Measurements from ENCODE around the gene WWOX.

The WWOX gene

DNA sequence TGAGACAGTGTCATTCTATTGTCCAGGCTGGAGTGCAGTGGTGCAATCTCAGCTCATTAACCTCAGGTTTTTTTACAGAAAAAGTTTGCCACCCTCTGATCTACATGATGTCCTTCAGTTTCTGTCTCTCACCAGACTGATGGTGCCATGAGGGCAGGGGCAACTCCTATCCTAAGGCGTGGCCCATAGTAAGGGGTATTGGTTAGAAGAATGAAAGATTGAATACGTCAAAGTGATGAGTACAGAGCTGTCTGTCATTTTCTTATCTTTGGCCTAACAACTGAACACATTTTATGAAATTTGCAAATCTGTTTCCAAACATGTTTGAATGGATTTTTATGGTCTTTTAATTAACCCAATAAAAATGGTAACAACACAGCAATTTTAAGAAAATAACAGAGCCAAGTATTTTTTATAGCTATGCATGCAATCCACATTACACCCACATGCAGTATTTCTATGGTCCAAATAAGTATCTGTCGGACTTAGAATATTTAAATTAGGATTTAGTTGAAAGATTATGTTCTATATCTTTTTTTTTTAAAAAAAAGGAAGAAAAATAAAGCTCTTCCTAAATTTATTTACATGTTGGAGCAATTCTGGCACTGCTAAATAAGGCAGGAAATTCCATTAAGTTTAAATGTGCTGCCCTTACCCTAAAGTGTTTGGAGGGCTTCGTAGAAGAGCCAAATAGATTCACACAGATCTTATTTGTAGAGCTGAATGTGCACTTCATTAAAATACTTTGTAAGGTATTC, 192.8 kb downstream of the WWOX start:
- Mint-ChIP-seq H3K4me1 (no peaks in the 10 kb centered on the region), H3K27me3 (no peaks in the 10 kb centered on the region), H3K27ac (no peak overlapping the region), H3K36me3 (peaks cover 9% of the 10 kb centered on the region), H3K9me3 (no peaks in the 10 kb centered on the region), H3K4me3 (no peak overlapping the region)

DNA sequence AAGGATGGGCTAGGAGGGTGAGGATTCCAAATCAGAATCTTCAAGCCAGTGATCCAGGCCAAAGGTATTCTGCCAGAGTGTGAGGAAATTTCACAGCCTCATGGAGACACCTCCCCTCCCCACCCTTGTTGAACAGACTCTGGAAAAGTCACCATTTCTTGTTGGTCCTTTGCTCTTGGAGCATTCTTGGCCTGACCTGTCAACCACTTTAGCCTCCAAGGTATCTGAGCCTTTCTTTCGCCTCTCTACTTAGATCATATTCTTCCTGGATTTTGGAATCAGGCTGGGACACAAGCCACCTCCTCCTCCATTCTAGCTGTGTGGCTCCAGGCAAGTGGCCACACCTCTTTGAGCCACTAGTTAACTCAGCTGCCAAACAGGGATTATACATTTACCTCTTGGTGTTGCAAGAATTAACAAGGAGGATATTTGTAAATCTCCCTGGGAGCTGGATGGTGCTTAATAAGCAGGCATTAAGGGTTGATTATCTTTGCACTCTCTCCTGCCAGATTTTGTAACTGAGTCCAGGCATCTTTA, 193.5 kb downstream of the WWOX start:
- Mint-ChIP-seq H3K27me3 (no peaks in the 10 kb centered on the region), H3K9me3 (no peaks in the 10 kb centered on the region), H3K36me3 (peaks cover 9% of the 10 kb centered on the region), H3K4me3 (no peak overlapping the region), H3K4me1 (no peaks in the 10 kb centered on the region), H3K27ac (no peak overlapping the region)

DNA sequence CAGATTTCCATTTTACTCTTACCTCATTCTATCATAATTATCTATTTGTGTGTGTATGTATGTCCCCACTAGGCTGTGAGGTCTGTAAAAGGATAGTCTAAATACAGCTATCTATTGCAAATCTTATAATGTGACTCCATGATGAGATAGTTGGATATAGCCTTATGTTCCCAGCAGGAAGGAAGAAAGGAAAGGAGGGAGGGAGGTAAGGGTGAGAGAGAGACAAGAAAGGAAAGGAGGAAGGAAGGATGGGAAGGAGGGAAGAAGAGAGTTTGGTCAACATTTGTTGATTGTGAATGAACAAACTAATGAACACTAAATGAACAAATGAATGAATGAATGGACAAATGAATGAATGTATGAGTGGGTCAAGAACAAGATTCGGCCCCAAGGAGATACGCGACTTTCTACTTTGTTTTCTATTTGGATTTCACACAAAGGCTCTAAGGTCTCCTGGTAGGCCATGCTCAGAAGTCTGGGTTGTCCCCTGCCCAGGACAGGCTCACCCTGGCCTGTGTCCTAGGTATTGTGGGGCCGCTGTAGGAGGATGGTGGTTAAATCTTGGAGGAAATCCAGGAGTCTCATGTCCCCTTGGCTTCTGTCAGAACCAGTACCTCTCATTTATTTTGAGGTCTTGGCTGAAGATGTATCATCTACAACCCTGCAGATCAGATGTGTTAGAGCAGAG, 195.2 kb downstream of the WWOX start:
- Mint-ChIP-seq H3K27ac (no peak overlapping the region), H3K4me3 (no peak overlapping the region), H3K27me3 (no peaks in the 10 kb centered on the region), H3K36me3 (peaks cover 9% of the 10 kb centered on the region), H3K4me1 (no peaks in the 10 kb centered on the region), H3K9me3 (no peaks in the 10 kb centered on the region)

DNA sequence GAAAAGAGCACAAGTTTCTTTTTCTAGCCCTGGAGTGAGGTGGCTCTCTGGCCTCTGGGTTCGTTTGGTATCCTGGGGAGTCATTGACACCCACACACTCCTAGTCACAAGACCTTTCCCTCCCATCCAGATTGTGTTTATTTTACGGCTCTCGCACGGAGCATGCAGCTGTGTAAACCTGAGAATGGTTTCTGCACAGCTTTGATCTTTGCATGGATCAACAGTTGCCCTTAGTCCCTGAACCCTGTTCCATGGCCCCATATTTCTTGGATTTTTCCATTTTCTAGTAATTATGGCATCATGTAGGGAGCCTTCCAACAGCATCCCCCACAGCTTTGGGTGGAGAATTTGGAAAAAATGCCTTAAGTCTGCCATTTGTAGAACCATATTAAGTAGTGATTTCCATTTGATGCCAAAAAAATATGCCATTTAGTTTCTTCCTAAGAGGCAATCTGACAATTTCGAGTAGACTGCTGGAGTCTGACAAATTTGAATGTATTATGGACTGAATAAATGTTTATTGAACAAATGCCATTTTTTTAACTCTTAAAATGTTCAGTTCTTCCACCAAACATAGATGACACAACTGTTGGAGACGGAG, 197.7 kb downstream of the WWOX start:
- Mint-ChIP-seq H3K9me3 (no peaks in the 10 kb centered on the region), H3K4me1 (no peaks in the 10 kb centered on the region), H3K27me3 (no peaks in the 10 kb centered on the region), H3K4me3 (no peak overlapping the region), H3K36me3 (peaks cover 9% of the 10 kb centered on the region), H3K27ac (no peak overlapping the region)

DNA sequence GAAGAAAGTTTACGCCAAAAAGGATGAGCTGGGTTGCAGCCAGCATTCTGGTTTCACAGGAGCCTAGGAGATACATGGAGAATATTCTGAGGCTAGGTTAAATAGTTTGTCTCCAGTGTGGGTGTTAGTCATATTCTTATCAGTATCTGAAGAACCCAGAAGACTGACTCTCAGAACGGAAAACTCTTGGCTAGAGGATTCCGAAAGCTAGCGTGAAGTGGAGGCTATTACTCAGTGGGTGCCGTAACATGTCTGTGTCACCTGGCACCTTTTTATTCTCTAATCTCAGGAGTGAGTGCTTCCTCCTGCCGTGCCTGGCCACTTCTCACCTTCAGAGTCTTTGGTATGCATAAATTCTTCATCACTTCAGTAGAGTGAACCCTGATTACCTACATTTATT, 199.5 kb downstream of the WWOX start:
- Mint-ChIP-seq H3K27me3 (no peaks in the 10 kb centered on the region), H3K36me3 (peaks cover 4% of the 10 kb centered on the region), H3K4me1 (no peaks in the 10 kb centered on the region), H3K27ac (no peak overlapping the region), H3K4me3 (no peak overlapping the region), H3K9me3 (no peaks in the 10 kb centered on the region)

DNA sequence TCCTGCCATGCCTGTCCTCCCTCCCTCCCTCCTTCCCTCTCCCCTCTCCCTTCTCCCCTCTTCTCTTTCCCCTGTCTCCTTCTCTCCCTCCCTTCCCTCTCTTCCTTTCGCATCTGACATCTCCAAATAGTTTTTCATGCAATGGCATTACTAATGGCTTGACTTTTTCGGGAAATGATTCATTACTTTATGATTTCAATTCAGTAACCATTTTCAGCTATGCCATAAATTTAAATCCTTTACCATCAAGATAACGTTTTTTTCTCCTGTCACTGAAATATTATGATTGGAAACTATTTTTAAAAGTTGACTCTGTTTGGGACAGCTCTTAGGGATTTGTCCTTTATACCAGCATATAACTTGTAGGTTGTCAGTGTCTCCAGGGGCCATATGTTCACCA, 201.0 kb downstream of the WWOX start:
- Mint-ChIP-seq H3K27me3 (no peaks in the 10 kb centered on the region), H3K36me3 (peaks cover 2% of the 10 kb centered on the region), H3K4me3 (no peak overlapping the region), H3K27ac (no peak overlapping the region), H3K9me3 (no peaks in the 10 kb centered on the region), H3K4me1 (no peaks in the 10 kb centered on the region)

DNA sequence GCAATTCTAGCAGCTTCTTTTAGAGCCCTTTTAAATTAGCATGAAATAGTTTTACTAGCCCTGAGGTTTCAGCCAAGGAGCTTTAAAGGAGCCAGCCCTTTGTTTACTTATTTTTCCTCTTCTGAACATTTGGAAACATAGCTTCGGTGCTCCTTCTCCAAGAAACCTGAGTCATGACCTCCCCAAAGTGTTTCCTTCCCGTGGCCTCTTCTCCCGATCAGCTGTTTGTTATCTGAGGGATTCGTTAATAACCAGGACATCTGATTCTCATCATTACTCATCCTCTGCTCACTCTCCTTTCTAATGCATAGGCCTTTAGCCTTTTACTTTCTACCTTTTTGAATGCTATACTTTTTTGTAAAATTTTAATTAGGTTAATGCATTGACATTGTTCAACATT, 204.5 kb downstream of the WWOX start:
- Mint-ChIP-seq H3K36me3 (peaks cover 2% of the 10 kb centered on the region), H3K4me3 (no peak overlapping the region), H3K4me1 (no peaks in the 10 kb centered on the region), H3K9me3 (no peaks in the 10 kb centered on the region), H3K27me3 (no peaks in the 10 kb centered on the region), H3K27ac (no peak overlapping the region)

DNA sequence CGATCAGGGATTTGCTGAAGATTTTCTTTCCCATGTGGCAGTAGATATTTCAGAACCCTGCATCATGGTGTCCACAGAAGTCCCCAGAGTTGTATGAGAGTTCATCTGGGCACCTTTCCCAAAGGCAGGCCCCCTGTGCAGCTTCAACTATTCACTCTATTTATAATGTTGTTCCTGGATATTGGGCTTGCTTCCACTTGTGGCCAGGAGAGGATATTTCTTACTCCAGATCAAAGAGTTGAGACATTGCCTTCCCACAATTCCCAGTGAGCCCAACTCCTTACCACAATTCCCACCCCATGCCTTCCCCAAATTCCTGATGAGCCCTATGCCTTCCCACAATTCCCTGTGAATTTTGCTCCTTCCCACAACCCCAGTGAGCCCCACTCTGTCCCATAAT, 206.9 kb downstream of the WWOX start:
- Mint-ChIP-seq H3K36me3 (peaks cover 4% of the 10 kb centered on the region), H3K4me3 (no peak overlapping the region), H3K9me3 (no peaks in the 10 kb centered on the region)

DNA sequence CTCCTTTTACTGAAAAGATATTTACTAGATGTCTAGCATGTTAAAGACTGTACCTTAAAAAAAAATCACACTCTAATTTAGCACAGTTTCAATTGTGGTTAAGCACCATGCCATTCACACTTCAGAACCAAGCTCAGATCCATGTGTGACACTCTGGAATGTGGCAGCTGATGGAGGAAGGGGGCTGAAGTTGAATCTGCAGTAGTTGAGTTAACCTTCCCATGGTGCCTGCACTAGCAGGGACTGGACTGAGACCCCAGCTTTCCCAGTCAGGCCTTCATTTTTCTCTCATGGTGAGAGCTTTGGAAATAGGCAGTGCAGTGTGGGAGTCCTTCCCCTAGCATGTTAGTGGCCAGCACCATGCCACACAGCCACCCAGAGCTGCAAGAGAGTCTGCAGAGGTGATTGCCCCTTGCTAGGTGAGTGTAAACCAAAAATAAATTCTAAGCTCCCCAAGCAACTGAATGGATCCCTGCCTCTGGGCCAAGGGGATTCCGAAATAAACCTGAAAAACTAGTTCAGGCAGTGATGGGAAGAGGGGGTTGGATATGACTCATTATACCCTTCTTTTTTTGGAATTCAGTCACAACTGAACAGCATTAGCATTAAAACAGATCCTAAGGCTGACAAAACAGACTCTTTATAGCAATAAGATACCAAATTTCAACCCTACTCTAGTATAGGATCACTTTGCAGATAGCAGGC, 208.5 kb downstream of the WWOX start:
- Mint-ChIP-seq H3K4me3 (no peak overlapping the region), H3K27ac (no peak overlapping the region), H3K4me1 (peaks cover 12% of the 10 kb centered on the region), H3K27me3 (no peaks in the 10 kb centered on the region), H3K36me3 (peaks cover 4% of the 10 kb centered on the region), H3K9me3 (no peaks in the 10 kb centered on the region)

More for the DNA sequence above, 206.9 kb downstream of the WWOX start:
- Mint-ChIP-seq H3K27ac (no peak overlapping the region), H3K27me3 (no peaks in the 10 kb centered on the region), H3K4me1 (peaks cover 12% of the 10 kb centered on the region)

DNA sequence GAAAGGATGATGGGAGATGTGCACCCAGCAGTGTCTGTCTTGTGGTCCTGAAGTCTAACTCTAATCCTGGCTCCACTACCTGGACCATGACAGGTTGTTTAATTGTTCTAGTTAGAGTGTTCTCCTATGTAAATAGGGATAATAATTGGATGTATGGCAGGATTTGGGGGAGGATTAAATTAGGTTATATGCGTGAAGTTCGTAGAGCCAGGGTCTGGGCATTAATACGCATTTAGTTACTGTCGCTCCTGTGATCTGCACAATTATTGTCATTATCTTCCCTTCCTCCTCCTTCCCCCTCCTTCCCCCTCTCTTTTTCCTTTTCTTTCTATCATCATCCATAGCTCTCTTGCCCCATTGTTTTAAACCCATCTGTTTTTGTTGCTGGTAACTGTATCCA, 210.3 kb downstream of the WWOX start:
- H3K27ac Mint-ChIP-seq, result no peak overlapping the region
- H3K4me1 Mint-ChIP-seq, result peaks cover 12% of the 10 kb centered on the region
- H3K36me3 Mint-ChIP-seq, result peaks cover 7% of the 10 kb centered on the region
- no peak overlapping the region for H3K4me3 Mint-ChIP-seq
- H3K9me3 Mint-ChIP-seq, result no peaks in the 10 kb centered on the region
- no peaks in the 10 kb centered on the region for H3K27me3 Mint-ChIP-seq

DNA sequence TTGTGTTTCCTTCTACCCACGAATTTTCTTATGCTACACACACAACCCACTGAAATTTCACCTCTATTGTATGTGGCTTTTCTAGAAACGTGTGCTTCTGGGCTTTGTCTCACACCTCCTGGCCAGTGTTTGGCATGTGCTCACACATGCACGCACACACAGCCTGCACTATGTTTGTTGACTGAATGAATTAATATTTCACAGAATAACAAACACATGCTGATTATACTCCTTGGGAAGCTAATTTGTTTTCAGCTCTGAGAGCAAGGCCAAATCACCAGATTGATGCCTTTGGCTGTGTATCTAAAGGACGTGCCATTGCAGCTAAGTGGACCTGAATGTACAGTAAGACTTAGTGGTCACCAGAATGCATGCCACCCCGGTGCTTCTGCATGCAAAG, 210.7 kb downstream of the WWOX start:
- no peaks in the 10 kb centered on the region for H3K9me3 Mint-ChIP-seq
- no peak overlapping the region for H3K4me3 Mint-ChIP-seq
- H3K27me3 Mint-ChIP-seq, result no peaks in the 10 kb centered on the region
- no peak overlapping the region for H3K27ac Mint-ChIP-seq
- peaks cover 5% of the 10 kb centered on the region for H3K36me3 Mint-ChIP-seq
- peaks cover 12% of the 10 kb centered on the region for H3K4me1 Mint-ChIP-seq

DNA sequence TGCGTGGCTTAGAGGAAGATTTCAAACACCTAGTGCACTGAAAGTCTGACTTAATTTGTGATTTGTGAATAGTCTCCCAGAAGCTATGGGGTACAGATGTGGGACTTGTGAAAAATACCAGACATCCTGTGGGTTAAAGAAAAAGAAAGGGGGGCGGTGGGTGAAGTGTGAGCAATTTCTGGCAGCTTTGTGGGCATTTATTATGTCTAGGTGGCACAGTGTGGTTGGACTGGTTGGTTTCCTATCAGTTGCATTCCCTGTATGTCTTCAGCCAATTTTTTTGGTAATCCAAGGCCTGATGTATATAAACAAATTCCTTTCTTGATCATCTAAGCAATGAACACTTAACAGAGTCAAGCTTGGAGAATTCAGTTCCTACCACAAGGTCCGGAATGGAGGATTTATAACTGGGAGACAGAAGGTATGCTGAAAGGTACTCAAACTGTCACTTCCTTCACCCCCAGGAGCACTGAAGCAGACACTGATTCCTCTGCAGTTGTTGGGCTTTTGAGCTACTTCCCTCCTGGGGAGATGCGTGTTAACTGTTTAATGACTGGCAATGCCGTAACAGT, 211.6 kb downstream of the WWOX start:
- Mint-ChIP-seq H3K9me3 (no peaks in the 10 kb centered on the region), H3K27me3 (no peaks in the 10 kb centered on the region), H3K27ac (peak overlapping the region; percentile 56), H3K36me3 (peaks cover 5% of the 10 kb centered on the region), H3K4me3 (no peak overlapping the region), H3K4me1 (peaks cover 12% of the 10 kb centered on the region)

DNA sequence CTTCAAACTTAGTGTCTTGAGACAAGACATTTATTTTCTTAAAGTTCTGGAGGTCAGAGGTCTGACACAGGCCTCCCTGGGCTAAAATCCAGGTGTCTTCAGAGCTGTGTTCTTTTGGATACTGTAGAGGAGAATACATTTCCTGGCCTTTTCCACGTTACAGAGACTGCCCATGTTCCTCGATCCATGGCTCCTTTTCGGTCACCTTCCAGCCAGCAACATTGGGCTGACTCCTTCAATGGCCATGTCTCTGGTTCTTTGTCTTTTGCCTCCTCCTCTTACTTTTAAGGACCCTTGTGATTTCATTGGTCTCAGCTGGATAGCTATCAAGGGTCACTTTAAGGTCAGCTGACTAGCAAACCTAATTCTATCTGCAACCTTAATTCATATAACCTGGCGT, 212.4 kb downstream of the WWOX start:
- Mint-ChIP-seq H3K9me3 (no peaks in the 10 kb centered on the region), H3K27ac (no peak overlapping the region), H3K4me1 (peaks cover 12% of the 10 kb centered on the region), H3K4me3 (no peak overlapping the region), H3K36me3 (peaks cover 5% of the 10 kb centered on the region), H3K27me3 (no peaks in the 10 kb centered on the region)

DNA sequence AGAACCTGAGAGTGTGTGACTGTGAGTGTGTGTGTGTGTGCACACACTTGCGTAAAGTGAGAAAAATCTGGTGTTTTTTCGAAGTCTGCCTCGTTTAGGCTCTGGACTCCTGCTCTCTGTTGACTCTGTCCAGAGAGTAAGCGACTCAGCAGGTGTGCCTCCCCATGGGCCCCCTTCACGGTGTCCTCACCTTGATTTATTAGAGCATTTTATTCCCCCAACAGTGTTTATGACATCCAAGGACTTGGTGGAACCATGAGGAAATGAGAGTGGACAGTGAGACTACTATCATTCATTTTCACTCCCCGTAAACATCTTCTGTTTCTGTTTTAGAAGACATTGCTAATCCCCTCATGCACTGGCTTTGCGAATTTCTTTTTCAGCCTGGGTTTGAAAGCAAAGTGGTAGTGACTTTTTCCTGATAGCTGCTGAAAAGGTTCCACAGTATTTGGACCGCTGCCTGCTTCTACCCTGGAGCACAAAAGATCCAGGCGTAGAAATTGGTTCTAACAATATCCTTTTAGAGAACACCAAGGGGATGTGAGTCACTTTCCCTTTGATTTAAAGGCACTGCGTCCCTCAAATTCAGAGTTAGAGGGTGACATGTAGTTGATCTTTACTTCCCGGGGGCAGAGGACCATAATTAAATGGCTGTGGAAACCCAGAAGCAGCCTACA, 218.2 kb downstream of the WWOX start:
- Mint-ChIP-seq H3K27me3 (no peaks in the 10 kb centered on the region), H3K4me1 (no peaks in the 10 kb centered on the region), H3K36me3 (peaks cover 8% of the 10 kb centered on the region), H3K27ac (no peak overlapping the region), H3K9me3 (no peaks in the 10 kb centered on the region), H3K4me3 (no peak overlapping the region)

All from activated naive CD4-positive, alpha-beta T cell treated with anti-CD3 and anti-CD28 coated beads, Interleukin-2, amount 50 U/mL, for 24 hours (primary cell).